ENCODE measurements around the gene ZNF710.

DNA sequence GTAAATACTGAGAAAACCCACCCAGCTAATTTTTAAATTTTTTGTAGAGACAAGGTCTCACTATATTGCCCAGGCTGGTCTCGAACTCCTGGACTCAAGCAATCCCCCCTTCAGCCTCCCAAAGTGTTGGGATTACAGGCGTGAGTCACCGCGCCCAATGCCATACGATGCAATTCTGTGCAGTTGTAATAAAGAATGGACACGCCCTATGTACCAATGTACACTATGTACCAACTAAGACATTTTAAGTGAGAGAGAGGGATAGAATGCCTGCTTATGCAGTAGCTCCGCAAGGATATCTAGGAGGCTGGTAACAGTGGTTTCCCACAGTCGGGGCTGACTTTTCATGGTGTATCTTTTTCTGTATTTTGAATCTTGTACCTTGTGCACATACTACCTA lies 14.6 kb downstream of the ZNF710 start:
- TF ChIP-seq, protein P1, sequence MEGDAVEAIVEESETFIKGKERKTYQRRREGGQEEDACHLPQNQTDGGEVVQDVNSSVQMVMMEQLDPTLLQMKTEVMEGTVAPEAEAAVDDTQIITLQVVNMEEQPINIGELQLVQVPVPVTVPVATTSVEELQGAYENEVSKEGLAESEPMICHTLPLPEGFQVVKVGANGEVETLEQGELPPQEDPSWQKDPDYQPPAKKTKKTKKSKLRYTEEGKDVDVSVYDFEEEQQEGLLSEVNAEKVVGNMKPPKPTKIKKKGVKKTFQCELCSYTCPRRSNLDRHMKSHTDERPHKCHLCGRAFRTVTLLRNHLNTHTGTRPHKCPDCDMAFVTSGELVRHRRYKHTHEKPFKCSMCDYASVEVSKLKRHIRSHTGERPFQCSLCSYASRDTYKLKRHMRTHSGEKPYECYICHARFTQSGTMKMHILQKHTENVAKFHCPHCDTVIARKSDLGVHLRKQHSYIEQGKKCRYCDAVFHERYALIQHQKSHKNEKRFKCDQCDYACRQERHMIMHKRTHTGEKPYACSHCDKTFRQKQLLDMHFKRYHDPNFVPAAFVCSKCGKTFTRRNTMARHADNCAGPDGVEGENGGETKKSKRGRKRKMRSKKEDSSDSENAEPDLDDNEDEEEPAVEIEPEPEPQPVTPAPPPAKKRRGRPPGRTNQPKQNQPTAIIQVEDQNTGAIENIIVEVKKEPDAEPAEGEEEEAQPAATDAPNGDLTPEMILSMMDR (IDR thresholded peaks at IDR 0.05) = no peak
- TF ChIP-seq POLR2AphosphoS5 (IDR thresholded peaks at IDR 0.05) = no peak
